Esophagus squamous epithelium (tissue), 5 donors: Measurements from ENCODE around the gene KIF6. TPM values are rescaled to one million over a fixed set of nuclear protein-coding genes. Genes with fewer than 3 reads are reported as not detected.

Source experiments
- DNase-seq: peaks from one replicate; lab custom pipeline; 2025; lab: John Stamatoyannopoulos, UW
- H3K27ac ChIP-seq, 4 donors: fragments of 200-600 bp; sonication (generic); one replicate each; pipeline ENCODE4 v1.5.1; 2016 to 2019; ENCODE audit warnings: mild to moderate bottlenecking in 1 of 4
- H3K27me3 ChIP-seq, 4 donors: fragments of 200-600 bp; sonication (generic); 1 replicate in 3 of 4; 2 replicates in 1 of 4; pipeline versions ENCODE4 v1.5.1 to v1.6.0; 2017 to 2021; ENCODE audit warnings: antibody characterized with exemption in 1 of 4
- H3K36me3 ChIP-seq, 3 donors: fragments of 200-600 bp; sonication (generic); one replicate each; pipeline ENCODE4 v1.5.1; 2016 to 2019
- H3K4me1 ChIP-seq, 3 donors: fragments of 200-600 bp; sonication (generic); one replicate each; pipeline ENCODE4 v1.5.1; 2017 to 2019
- H3K4me3 ChIP-seq, 4 donors: fragments of 200-600 bp; sonication (generic); 1 replicate in 3 of 4; 2 replicates in 1 of 4; pipeline ENCODE4 v1.5.1; 2016 to 2019; ENCODE audit warnings: mild to moderate bottlenecking in 2 of 4, moderate library complexity in 1 of 4
- H3K9me3 ChIP-seq, 3 donors: fragments of 200-600 bp; sonication (generic); one replicate each; pipeline ENCODE4 v1.5.1; 2016 to 2019
- POLR2A ChIP-seq, 4 donors: fragments of 450-650 bp; IDR thresholded peaks; one replicate each; pipeline ENCODE4 v1.6.1; 2017; ENCODE audit warnings: antibody characterized with exemption in 4 of 4, mild to moderate bottlenecking in 4 of 4, moderate library complexity in 3 of 4
- WGBS, 2 donors: methylation state at CpG; one replicate each; pipeline ENCODE4 v1.1.5; 2018; 5-methylcytosine and 5-hydroxymethylcytosine counted together
- intact Hi-C: fragments of 100-400 bp; cut with DNase I; formaldehyde crosslinking; loops from one replicate; pipeline ENCODE4 v1.15.0; 2022
- total RNA-seq, 4 donors: library from RNA; depleted of rRNA; stranded (reverse); fragments of >200 nt; gene quantifications; one replicate each; pipeline ENCODE4 v1.1.0, GENCODE V29; 2016
- TF ChIP-seq, protein P1 (sequence below), 6 experiments: fragments of 450-650 bp in 4 of 6; fragments of 200-600 bp in 2 of 6; sonication (generic) in 2 of 6; IDR thresholded peaks; one replicate each; pipeline ENCODE4 v1.5.1; 2016 to 2019; ENCODE audit warnings: antibody characterized with exemption in 6 of 6, mild to moderate bottlenecking in 4 of 6, moderate library complexity in 4 of 6
- donor health status: DM: yes; HTN: yes; CAD: no.

The KIF6 gene
- total RNA-seq, 4 donors from 2014 or later, result 0.19 TPM; not detected in 3

DNA sequence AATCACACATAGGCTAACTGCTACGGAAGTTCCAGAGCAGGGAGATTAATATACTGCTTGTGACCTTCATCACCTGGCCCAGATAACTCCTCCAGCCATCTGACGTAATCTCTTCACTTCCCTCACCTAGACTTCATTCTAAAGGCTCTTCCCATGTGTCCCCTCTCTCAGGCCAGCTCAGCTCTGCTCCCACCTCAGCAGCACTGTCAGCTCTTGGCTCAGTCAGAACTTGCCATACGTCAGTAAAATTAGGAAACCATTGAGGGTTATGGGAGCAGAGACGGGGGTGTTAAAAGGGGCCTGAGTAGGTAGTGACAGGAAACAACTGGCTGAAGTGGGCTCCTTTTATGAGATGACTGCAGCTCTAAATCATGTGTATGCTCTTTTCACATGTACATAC, 101.5 kb downstream of the KIF6 start:
- intact Hi-C loops, result no loop called here
- no peak for DNase-seq
- Histone ChIP-seq H3K27ac (no peak overlapping the region), H3K27me3 (peaks cover 0 to 5% (median 0%) of the 10 kb centered on the region in 4 donors), H3K9me3 (no peaks in the 10 kb centered on the region), H3K4me3 (no peak overlapping the region), H3K36me3 (no peaks in the 10 kb centered on the region), H3K4me1 (no peaks in the 10 kb centered on the region)
- WGBS, 2 donors, result 73 to 79% methylated on average over 4 of the region's 4 CpGs
- TF ChIP-seq, protein P1, sequence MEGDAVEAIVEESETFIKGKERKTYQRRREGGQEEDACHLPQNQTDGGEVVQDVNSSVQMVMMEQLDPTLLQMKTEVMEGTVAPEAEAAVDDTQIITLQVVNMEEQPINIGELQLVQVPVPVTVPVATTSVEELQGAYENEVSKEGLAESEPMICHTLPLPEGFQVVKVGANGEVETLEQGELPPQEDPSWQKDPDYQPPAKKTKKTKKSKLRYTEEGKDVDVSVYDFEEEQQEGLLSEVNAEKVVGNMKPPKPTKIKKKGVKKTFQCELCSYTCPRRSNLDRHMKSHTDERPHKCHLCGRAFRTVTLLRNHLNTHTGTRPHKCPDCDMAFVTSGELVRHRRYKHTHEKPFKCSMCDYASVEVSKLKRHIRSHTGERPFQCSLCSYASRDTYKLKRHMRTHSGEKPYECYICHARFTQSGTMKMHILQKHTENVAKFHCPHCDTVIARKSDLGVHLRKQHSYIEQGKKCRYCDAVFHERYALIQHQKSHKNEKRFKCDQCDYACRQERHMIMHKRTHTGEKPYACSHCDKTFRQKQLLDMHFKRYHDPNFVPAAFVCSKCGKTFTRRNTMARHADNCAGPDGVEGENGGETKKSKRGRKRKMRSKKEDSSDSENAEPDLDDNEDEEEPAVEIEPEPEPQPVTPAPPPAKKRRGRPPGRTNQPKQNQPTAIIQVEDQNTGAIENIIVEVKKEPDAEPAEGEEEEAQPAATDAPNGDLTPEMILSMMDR (IDR thresholded peaks at IDR 0.05), result no peak
- no peak for TF ChIP-seq POLR2A (IDR thresholded peaks at IDR 0.05)

DNA sequence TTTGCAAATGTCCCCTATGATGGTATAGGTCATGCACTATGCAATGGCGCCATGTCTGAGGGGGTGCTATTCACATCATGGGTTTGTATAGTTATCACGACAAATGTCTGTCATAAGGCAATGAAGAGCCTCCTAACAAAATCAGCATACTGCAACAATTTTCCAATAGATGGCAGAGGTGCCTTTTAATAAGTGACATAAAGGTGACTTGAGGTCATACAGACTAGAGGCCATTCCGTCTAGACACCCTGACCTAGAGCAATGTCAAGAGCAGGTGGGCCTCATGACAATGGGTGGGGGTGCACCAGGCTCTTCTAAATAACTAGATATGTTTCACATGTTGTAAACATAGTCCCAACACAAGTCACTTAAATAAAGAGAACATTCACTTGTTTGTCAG, 107.7 kb downstream of the KIF6 start:
- WGBS, 2 donors, result 77 to 84% methylated on average over 3 of the region's 3 CpGs
- no peak for TF ChIP-seq POLR2A (IDR thresholded peaks at IDR 0.05)
- TF ChIP-seq, protein P1 (IDR thresholded peaks at IDR 0.05), result no peak
- no peak for DNase-seq
- intact Hi-C loops, result no loop called here
- Histone ChIP-seq H3K36me3 (no peaks in the 10 kb centered on the region), H3K4me1 (no peaks in the 10 kb centered on the region), H3K9me3 (no peaks in the 10 kb centered on the region), H3K4me3 (no peak overlapping the region), H3K27ac (no peak overlapping the region), H3K27me3 (peaks cover 0 to 5% (median 0%) of the 10 kb centered on the region in 4 donors)

DNA sequence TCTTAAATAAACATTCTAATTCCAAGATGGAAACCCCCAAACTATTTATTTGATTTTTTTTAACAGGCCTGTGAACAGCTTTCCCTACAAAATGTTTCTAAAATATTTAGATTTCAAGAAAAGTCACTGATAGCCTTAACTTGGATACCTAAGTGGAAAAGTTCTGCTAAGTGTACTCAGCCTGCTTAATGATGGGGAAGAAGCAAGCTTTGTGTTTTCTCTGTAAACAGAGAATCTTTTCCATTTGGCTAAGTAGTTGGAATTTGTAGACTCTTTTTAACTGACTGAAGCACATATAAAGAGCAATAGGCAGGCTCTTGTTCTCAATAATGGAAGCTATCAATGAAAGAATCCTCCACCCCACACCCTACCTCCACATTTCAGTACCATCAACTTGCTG, 108.2 kb downstream of the KIF6 start:
- no peaks in the 10 kb centered on the region for H3K4me1 ChIP-seq
- TF ChIP-seq, protein P1 (IDR thresholded peaks at IDR 0.05), result no peak
- TF ChIP-seq POLR2A (IDR thresholded peaks at IDR 0.05), result no peak
- no peaks in the 10 kb centered on the region for H3K9me3 ChIP-seq
- no peak overlapping the region for H3K27ac ChIP-seq
- no peak overlapping the region for H3K4me3 ChIP-seq
- H3K36me3 ChIP-seq, result no peaks in the 10 kb centered on the region
- intact Hi-C loops, result no loop called here
- peaks cover 0 to 5% (median 0%) of the 10 kb centered on the region in 4 donors for H3K27me3 ChIP-seq
- DNase-seq, result no peak

DNA sequence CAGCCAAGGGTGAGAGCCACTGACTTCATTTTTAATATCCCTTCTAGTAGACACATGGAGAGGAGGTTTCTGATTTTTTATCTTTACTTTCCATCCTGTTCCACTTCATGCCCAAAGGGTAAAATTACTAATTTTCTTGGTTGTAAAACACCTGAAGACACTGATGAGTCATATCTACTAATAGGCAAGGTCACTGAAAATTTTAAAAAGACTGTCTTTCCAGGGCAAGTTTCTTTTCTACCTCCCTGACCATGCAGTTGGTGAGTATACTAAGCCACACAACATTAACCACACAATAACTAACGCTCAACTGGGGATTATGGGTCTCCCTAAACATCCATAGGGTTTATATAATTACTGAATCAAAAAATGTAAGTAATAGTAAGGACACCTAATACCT, 109.6 kb downstream of the KIF6 start:
- H3K27ac ChIP-seq, result no peak overlapping the region
- peaks cover 0 to 5% (median 0%) of the 10 kb centered on the region in 4 donors for H3K27me3 ChIP-seq
- TF ChIP-seq POLR2A (IDR thresholded peaks at IDR 0.05), result no peak
- TF ChIP-seq, protein P1 (IDR thresholded peaks at IDR 0.05), result no peak
- no peak for DNase-seq
- no peaks in the 10 kb centered on the region for H3K36me3 ChIP-seq
- no peaks in the 10 kb centered on the region for H3K9me3 ChIP-seq
- intact Hi-C loops, result no loop called here
- H3K4me1 ChIP-seq, result no peaks in the 10 kb centered on the region
- no peak overlapping the region for H3K4me3 ChIP-seq
- 53 to 68% methylated on average over 1 of the region's 1 CpG for WGBS, 2 donors

DNA sequence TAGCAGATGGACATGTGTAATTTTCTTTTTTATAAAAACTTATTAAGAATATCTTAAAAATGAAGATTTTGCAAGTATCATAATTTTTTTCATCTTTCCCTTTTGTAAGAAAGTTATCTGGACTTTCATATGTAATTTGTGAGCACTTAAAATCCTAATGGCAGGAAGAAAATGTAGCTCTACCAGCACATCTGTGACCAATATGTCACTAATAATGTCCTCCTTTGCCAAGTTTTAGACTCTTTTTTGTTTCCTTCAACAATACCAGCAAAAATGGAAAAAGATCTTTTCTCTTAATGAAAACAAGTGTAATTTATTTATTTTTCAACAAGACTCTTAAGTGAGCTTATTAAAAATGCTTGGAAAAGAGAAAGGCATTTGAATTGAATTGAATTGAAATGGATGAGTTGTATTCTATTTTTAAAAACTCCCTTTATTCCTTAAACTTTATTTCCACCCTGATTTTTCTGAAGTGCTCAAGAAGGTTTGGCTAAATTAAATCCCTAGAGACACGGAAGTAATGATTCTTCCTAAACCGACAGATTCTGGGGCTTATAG, 110.7 kb downstream of the KIF6 start:
- no peaks in the 10 kb centered on the region for H3K36me3 ChIP-seq
- no peak overlapping the region for H3K4me3 ChIP-seq
- DNase-seq, result no peak
- TF ChIP-seq, protein P1 (IDR thresholded peaks at IDR 0.05), result no peak
- TF ChIP-seq POLR2A (IDR thresholded peaks at IDR 0.05), result no peak
- intact Hi-C loops, result no loop called here
- peaks cover 0 to 3% (median 0%) of the 10 kb centered on the region in 4 donors for H3K27me3 ChIP-seq
- 76 to 83% methylated on average over 2 of the region's 2 CpGs for WGBS, 2 donors
- H3K4me1 ChIP-seq, result peaks cover 0 to 5% (median 0%) of the 10 kb centered on the region in 3 donors
- no peaks in the 10 kb centered on the region for H3K9me3 ChIP-seq
- no peak overlapping the region for H3K27ac ChIP-seq
